Mesendoderm (in vitro differentiated cells): ENCODE results near the gene MCF2L.

Source experiments
- DNase-seq: peaks from one replicate; pipeline ENCODE4 v3.0.0; 2013
- H2AK5ac ChIP-seq: 2 replicates; pipeline ENCODE4 v1.6.1; 2013; ENCODE audit warnings: low read length, inconsistent platforms
- H2BK120ac ChIP-seq: 2 replicates; pipeline ENCODE4 v1.6.1; 2013; ENCODE audit warnings: low read depth, mild to moderate bottlenecking, low read length, moderate library complexity, mixed read lengths
- H2BK15ac ChIP-seq: replicated peaks from 2 replicates; pipeline ENCODE4 v1.6.1; 2013; ENCODE audit warnings: low read depth, mild to moderate bottlenecking, moderate library complexity
- H2BK5ac ChIP-seq: 2 replicates; pipeline ENCODE4 v1.6.1; 2013; ENCODE audit warnings: low read length, inconsistent platforms
- H3K18ac ChIP-seq: 2 replicates; pipeline ENCODE4 v1.6.1; 2013; ENCODE audit warnings: mild to moderate bottlenecking, low read length, mixed read lengths
- H3K23ac ChIP-seq: one replicate; pipeline ENCODE4 v1.6.1; 2013; ENCODE audit warnings: low read length
- H3K27ac ChIP-seq: 2 replicates; pipeline ENCODE4 v1.5.1; 2013; ENCODE audit warnings: low read depth, mild to moderate bottlenecking, inconsistent platforms, low read length, moderate library complexity
- H3K27me3 ChIP-seq: 2 replicates; pipeline ENCODE4 v1.6.1; 2013; ENCODE audit warnings: low read length, control low read depth, mild to moderate bottlenecking, inconsistent platforms; ENCODE audit not compliant: insufficient read depth, poor library complexity
- H3K36me3 ChIP-seq: 2 replicates; pipeline ENCODE4 v1.6.1; 2013; ENCODE audit warnings: low read length, inconsistent platforms; ENCODE audit not compliant: control insufficient read depth, insufficient read depth
- H3K4ac ChIP-seq: one replicate; pipeline ENCODE4 v1.6.1; 2013; ENCODE audit warnings: low read depth, mild to moderate bottlenecking, low read length, moderate library complexity
- H3K4me1 ChIP-seq: 2 replicates; pipeline ENCODE4 v1.6.1; 2013; ENCODE audit warnings: low read depth, low read length, inconsistent platforms; ENCODE audit not compliant: control insufficient read depth
- H3K4me2 ChIP-seq: 2 replicates; pipeline ENCODE4 v1.6.1; 2013; ENCODE audit warnings: low read length
- H3K4me3 ChIP-seq: 2 replicates; pipeline ENCODE4 v1.5.1; 2013; ENCODE audit warnings: mild to moderate bottlenecking, low read length
- H3K56ac ChIP-seq: one replicate; pipeline ENCODE4 v1.6.1; 2013; ENCODE audit warnings: low read length
- H3K79me1 ChIP-seq: 2 replicates; pipeline ENCODE4 v1.6.1; 2013; ENCODE audit warnings: low read length, inconsistent platforms
- H3K79me2 ChIP-seq: 2 replicates; pipeline ENCODE4 v1.6.1; 2013; ENCODE audit warnings: mild to moderate bottlenecking, low read length; ENCODE audit not compliant: control insufficient read depth, insufficient read depth
- H3K9ac ChIP-seq: 2 replicates; pipeline ENCODE4 v1.6.1; 2013; ENCODE audit warnings: low read length, inconsistent platforms
- H4K5ac ChIP-seq: one replicate; pipeline ENCODE4 v1.6.1; 2013; ENCODE audit warnings: low read length
- H4K8ac ChIP-seq: one replicate; pipeline ENCODE4 v1.6.1; 2013; ENCODE audit warnings: low read depth, mild to moderate bottlenecking, control low read depth, low read length, moderate library complexity
- WGBS: extraction: QIAGEN DNeasy Blood & Tissue Kit; methylation state at CpG from one replicate; pipeline ENCODE4 v1.1.7; 2013; ENCODE audit warnings: low lambda C conversion rate, missing lambda C conversion rate; ENCODE audit not compliant: insufficient coverage; ENCODE audit errors: extremely low coverage; 5-methylcytosine and 5-hydroxymethylcytosine counted together

Gene MCF2L

GRCh38 chr13:112964971-112965492 is 4.0 kb upstream of the MCF2L start:
- Histone ChIP-seq H4K8ac (no peak overlapping the region), H3K27me3 (no peaks in the 10 kb centered on the region), H2BK15ac (no peak overlapping the region), H3K9ac (no peak overlapping the region), H3K4ac (no peak overlapping the region), H3K4me3 (no peak overlapping the region), H3K27ac (no peak overlapping the region), H2AK5ac (no peak overlapping the region), H2BK5ac (no peak overlapping the region), H3K4me1 (no peaks in the 10 kb centered on the region), H3K18ac (no peak overlapping the region), H3K79me1 (no peaks in the 10 kb centered on the region), H3K23ac (no peak overlapping the region), H3K4me2 (no peak overlapping the region), H4K5ac (no peak overlapping the region), H2BK120ac (no peak overlapping the region), H3K36me3 (no peaks in the 10 kb centered on the region), H3K56ac (no peak overlapping the region), H3K79me2 (no peaks in the 10 kb centered on the region)
- WGBS: no CpG with 5 or more reads among the region's 12 CpGs
- no peak for DNase-seq

GRCh38 chr13:112965573-112966115 is 3.4 kb upstream of the MCF2L start:
- H3K56ac ChIP-seq: no peak overlapping the region
- no peak overlapping the region for H3K18ac ChIP-seq
- DNase-seq: no peak
- no peak overlapping the region for H4K8ac ChIP-seq
- WGBS: no CpG with 5 or more reads among the region's 16 CpGs
- no peak overlapping the region for H3K9ac ChIP-seq
- no peak overlapping the region for H3K4me2 ChIP-seq
- H4K5ac ChIP-seq: no peak overlapping the region
- no peaks in the 10 kb centered on the region for H3K79me2 ChIP-seq
- no peak overlapping the region for H3K4ac ChIP-seq
- no peak overlapping the region for H3K23ac ChIP-seq
- no peaks in the 10 kb centered on the region for H3K27me3 ChIP-seq
- H3K4me1 ChIP-seq: no peaks in the 10 kb centered on the region
- H3K36me3 ChIP-seq: no peaks in the 10 kb centered on the region
- H3K79me1 ChIP-seq: no peaks in the 10 kb centered on the region
- no peak overlapping the region for H2BK120ac ChIP-seq
- no peak overlapping the region for H2BK15ac ChIP-seq
- no peak overlapping the region for H3K27ac ChIP-seq
- H2BK5ac ChIP-seq: no peak overlapping the region
- no peak overlapping the region for H2AK5ac ChIP-seq
- no peak overlapping the region for H3K4me3 ChIP-seq

- Histone ChIP-seq H3K4me2 (no peak overlapping the region), H3K79me2 (no peaks in the 10 kb centered on the region), H3K36me3 (no peaks in the 10 kb centered on the region), H4K5ac (no peak overlapping the region), H2BK120ac (no peak overlapping the region), H2AK5ac (no peak overlapping the region), H2BK15ac (no peak overlapping the region), H2BK5ac (no peak overlapping the region), H3K56ac (no peak overlapping the region), H3K9ac (no peak overlapping the region), H3K4me1 (no peaks in the 10 kb centered on the region), H3K23ac (no peak overlapping the region), H3K4ac (no peak overlapping the region), H3K79me1 (no peaks in the 10 kb centered on the region), H4K8ac (no peak overlapping the region), H3K27me3 (no peaks in the 10 kb centered on the region), H3K18ac (no peak overlapping the region), H3K4me3 (no peak overlapping the region), H3K27ac (no peak overlapping the region)
- WGBS: no CpG with 5 or more reads among the region's 6 CpGs
- no peak for DNase-seq
Observed at GRCh38 chr13:112966776-112967175, 2.2 kb upstream of the MCF2L start.

- H3K4ac ChIP-seq: no peak overlapping the region
- no peak overlapping the region for H2BK5ac ChIP-seq
- H2AK5ac ChIP-seq: no peak overlapping the region
- H3K9ac ChIP-seq: no peak overlapping the region
- H3K27me3 ChIP-seq: no peaks in the 10 kb centered on the region
- H4K8ac ChIP-seq: no peak overlapping the region
- H2BK15ac ChIP-seq: no peak overlapping the region
- no peak overlapping the region for H4K5ac ChIP-seq
- no CpG with 5 or more reads among the region's 22 CpGs for WGBS
- no peak for DNase-seq
- no peak overlapping the region for H3K27ac ChIP-seq
- H3K4me1 ChIP-seq: no peaks in the 10 kb centered on the region
- no peak overlapping the region for H3K4me3 ChIP-seq
- no peak overlapping the region for H3K56ac ChIP-seq
- peak overlapping the region; percentile 78 for H3K4me2 ChIP-seq
- H3K23ac ChIP-seq: no peak overlapping the region
- no peaks in the 10 kb centered on the region for H3K36me3 ChIP-seq
- no peak overlapping the region for H2BK120ac ChIP-seq
- no peak overlapping the region for H3K18ac ChIP-seq
- no peaks in the 10 kb centered on the region for H3K79me1 ChIP-seq
- no peaks in the 10 kb centered on the region for H3K79me2 ChIP-seq
Observed at GRCh38 chr13:112967686-112968379, 1.2 kb upstream of the MCF2L start.

GRCh38 chr13:112968380-112968909 is 569 bp upstream of the MCF2L start:
- H2BK15ac ChIP-seq: no peak overlapping the region
- no peak overlapping the region for H3K23ac ChIP-seq
- H3K9ac ChIP-seq: peak overlapping the region; percentile 49
- H4K8ac ChIP-seq: no peak overlapping the region
- no peaks in the 10 kb centered on the region for H3K36me3 ChIP-seq
- no peaks in the 10 kb centered on the region for H3K27me3 ChIP-seq
- peak overlapping the region; percentile 78 for H3K4me2 ChIP-seq
- no peak overlapping the region for H3K18ac ChIP-seq
- H3K79me1 ChIP-seq: no peaks in the 10 kb centered on the region
- no CpG with 5 or more reads among the region's 52 CpGs for WGBS
- H3K4me3 ChIP-seq: peak overlapping the region; percentile 51
- no peak overlapping the region for H4K5ac ChIP-seq
- peak overlapping the region; percentile 69 for H3K56ac ChIP-seq
- H3K4ac ChIP-seq: no peak overlapping the region
- DNase-seq: peak; percentile 25
- no peak overlapping the region for H2AK5ac ChIP-seq
- no peaks in the 10 kb centered on the region for H3K4me1 ChIP-seq
- H3K27ac ChIP-seq: no peak overlapping the region
- H2BK120ac ChIP-seq: no peak overlapping the region
- H3K79me2 ChIP-seq: no peaks in the 10 kb centered on the region
- no peak overlapping the region for H2BK5ac ChIP-seq
